GM12872 (cell line): ENCODE measurements around the gene C20orf144.

Experiments
- CTCF ChIP-seq: IDR thresholded peaks from 3 replicates; pipeline ENCODE4 v1.5.1; 2011; ENCODE audit warnings: low read depth, mild to moderate bottlenecking, low read length, moderate library complexity; ENCODE audit not compliant: insufficient read depth

Gene C20orf144

GRCh38 chr20:33685328-33686099 lies 23.4 kb downstream of the C20orf144 start:
- no peak for TF ChIP-seq CTCF

GRCh38 chr20:33686100-33686983 lies 24.2 kb downstream of the C20orf144 start, which contains the start of gene E2F1:
E2F1 (minus strand) TSS chr20:33686385; CDS start chr20:33686264, 121 bp downstream.
- TF ChIP-seq CTCF: 0 out of 3 replicates have a peak, but pooled peaks have one; percentile 24

GRCh38 chr20:33686984-33687366 lies 24.8 kb downstream of the C20orf144 start:
- no peak for TF ChIP-seq CTCF

GRCh38 chr20:33687370-33687915 lies 25.3 kb downstream of the C20orf144 start:
- TF ChIP-seq CTCF: no peak

- TF ChIP-seq CTCF: no peak
Observed at GRCh38 chr20:33687993-33688937, 26.1 kb downstream of the C20orf144 start.

GRCh38 chr20:33688938-33689424 lies 26.9 kb downstream of the C20orf144 start:
- no peak for TF ChIP-seq CTCF
